GM12864 (cell line): ENCODE measurements around the gene ATG9B.

Source experiments
- DNase-seq: peaks from one replicate; pipeline ENCODE4 v3.0.0-alpha.2; 2011; ENCODE audit warnings: low read depth
- H3K4me3 ChIP-seq: 2 replicates; pipeline ENCODE4 v1.5.1; 2011; ENCODE audit warnings: mild to moderate bottlenecking, low read depth, low read length, control low read depth
- TF ChIP-seq, protein P1 (sequence below): IDR thresholded peaks from 2 replicates; pipeline ENCODE4 v1.5.1; 2011; ENCODE audit warnings: low read depth, mild to moderate bottlenecking, moderate library complexity, low read length, control low read depth, inconsistent platforms; ENCODE audit errors: missing control alignments

ATG9B gene

GRCh38 chr7:151053096-151053495 is 28.8 kb upstream of the ATG9B start:
- DNase-seq: no peak
- no peak overlapping the region for H3K4me3 ChIP-seq
- TF ChIP-seq, protein P1, sequence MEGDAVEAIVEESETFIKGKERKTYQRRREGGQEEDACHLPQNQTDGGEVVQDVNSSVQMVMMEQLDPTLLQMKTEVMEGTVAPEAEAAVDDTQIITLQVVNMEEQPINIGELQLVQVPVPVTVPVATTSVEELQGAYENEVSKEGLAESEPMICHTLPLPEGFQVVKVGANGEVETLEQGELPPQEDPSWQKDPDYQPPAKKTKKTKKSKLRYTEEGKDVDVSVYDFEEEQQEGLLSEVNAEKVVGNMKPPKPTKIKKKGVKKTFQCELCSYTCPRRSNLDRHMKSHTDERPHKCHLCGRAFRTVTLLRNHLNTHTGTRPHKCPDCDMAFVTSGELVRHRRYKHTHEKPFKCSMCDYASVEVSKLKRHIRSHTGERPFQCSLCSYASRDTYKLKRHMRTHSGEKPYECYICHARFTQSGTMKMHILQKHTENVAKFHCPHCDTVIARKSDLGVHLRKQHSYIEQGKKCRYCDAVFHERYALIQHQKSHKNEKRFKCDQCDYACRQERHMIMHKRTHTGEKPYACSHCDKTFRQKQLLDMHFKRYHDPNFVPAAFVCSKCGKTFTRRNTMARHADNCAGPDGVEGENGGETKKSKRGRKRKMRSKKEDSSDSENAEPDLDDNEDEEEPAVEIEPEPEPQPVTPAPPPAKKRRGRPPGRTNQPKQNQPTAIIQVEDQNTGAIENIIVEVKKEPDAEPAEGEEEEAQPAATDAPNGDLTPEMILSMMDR: no peak

DNA sequence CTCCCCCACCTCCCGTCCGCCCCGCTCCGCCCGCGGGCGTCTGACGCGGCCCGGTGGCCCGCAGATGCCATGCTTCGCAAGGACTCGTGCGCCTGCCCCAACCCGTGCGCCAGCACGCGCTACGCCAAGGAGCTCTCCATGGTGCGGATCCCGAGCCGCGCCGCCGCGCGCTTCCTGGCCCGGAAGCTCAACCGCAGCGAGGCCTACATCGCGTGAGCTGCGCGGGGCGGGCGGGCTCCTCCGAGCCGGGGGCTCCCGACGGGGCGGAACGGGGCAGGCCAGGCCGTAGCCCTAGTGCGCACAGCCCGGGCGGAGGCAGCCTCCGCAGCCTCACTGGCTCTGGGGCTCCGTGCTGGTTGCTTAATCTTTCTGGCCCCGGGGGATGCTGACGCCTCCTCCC is 26.8 kb upstream of the ATG9B start:
- TF ChIP-seq, protein P1: no peak
- H3K4me3 ChIP-seq: no peak overlapping the region
- no peak for DNase-seq

GRCh38 chr7:151048911-151049463 is 24.7 kb upstream of the ATG9B start:
- H3K4me3 ChIP-seq: no peak overlapping the region
- DNase-seq: no peak
- TF ChIP-seq, protein P1: no peak

- TF ChIP-seq, protein P1: no peak
- H3K4me3 ChIP-seq: no peak within 1 kb of the TSS
- no peak for DNase-seq
These were observed 23.9 kb upstream of the ATG9B start, which contains the start of gene ASIC3 for GRCh38 chr7:151047976-151048815. ASIC3 (plus strand) TSS chr7:151048531; CDS start chr7:151048886, 355 bp downstream.

GRCh38 chr7:151046603-151047573 is 22.6 kb upstream of the ATG9B start:
- no peak overlapping the region for H3K4me3 ChIP-seq
- no peak for DNase-seq
- TF ChIP-seq, protein P1: no peak

- TF ChIP-seq, protein P1: no peak
- DNase-seq: no peak
- no peak overlapping the region for H3K4me3 ChIP-seq
These were observed 21.7 kb upstream of the ATG9B start for GRCh38 chr7:151045967-151046366.
